Fibroblast of mammary gland (primary cell): ENCODE data around the gene OR6T1.

Experiments used
- DNase-seq: peaks from one replicate; pipeline ENCODE4 v3.0.0-alpha.2; 2010; ENCODE audit warnings: low read depth
- H3K4me3 ChIP-seq: 2 replicates; pipeline ENCODE4 v1.5.1; 2011; ENCODE audit warnings: low read depth, mild to moderate bottlenecking, low read length, moderate library complexity; ENCODE audit not compliant: control insufficient read depth
- TF ChIP-seq, protein P1 (sequence below): conservative IDR thresholded peaks from 2 replicates; pipeline ENCODE4 v1.5.1; 2011; ENCODE audit warnings: low read depth, low read length, inconsistent platforms; ENCODE audit not compliant: control insufficient read depth, insufficient read depth

The OR6T1 gene, protein sequence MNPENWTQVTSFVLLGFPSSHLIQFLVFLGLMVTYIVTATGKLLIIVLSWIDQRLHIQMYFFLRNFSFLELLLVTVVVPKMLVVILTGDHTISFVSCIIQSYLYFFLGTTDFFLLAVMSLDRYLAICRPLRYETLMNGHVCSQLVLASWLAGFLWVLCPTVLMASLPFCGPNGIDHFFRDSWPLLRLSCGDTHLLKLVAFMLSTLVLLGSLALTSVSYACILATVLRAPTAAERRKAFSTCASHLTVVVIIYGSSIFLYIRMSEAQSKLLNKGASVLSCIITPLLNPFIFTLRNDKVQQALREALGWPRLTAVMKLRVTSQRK

DNA sequence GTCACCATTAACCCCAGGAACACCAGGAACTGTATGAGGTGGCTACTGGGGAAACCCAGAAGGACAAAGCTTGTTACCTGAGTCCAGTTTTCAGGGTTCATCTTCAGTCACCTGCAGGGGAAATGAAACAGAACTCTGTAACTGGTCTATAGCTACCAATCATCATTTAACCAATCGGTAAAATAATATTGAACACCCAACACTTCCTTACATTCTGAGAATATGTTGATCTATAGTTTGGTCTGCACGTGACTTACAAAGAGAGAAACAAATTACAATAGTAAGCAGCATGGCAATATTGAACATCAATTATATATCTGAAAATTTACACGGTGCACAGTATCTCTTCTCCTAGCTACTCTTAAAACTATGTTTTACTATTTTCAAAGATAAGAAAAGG lies at the start of gene OR6T1:
Gene OR6T1, minus strand, starts transcription at position 101 of the 400 bp plus-strand sequence. Its CDS starts 0 bp downstream, at position 101.
- H3K4me3 ChIP-seq, result no peak within 1 kb of the TSS
- no peak for DNase-seq
- TF ChIP-seq, protein P1, sequence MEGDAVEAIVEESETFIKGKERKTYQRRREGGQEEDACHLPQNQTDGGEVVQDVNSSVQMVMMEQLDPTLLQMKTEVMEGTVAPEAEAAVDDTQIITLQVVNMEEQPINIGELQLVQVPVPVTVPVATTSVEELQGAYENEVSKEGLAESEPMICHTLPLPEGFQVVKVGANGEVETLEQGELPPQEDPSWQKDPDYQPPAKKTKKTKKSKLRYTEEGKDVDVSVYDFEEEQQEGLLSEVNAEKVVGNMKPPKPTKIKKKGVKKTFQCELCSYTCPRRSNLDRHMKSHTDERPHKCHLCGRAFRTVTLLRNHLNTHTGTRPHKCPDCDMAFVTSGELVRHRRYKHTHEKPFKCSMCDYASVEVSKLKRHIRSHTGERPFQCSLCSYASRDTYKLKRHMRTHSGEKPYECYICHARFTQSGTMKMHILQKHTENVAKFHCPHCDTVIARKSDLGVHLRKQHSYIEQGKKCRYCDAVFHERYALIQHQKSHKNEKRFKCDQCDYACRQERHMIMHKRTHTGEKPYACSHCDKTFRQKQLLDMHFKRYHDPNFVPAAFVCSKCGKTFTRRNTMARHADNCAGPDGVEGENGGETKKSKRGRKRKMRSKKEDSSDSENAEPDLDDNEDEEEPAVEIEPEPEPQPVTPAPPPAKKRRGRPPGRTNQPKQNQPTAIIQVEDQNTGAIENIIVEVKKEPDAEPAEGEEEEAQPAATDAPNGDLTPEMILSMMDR, result no peak

DNA sequence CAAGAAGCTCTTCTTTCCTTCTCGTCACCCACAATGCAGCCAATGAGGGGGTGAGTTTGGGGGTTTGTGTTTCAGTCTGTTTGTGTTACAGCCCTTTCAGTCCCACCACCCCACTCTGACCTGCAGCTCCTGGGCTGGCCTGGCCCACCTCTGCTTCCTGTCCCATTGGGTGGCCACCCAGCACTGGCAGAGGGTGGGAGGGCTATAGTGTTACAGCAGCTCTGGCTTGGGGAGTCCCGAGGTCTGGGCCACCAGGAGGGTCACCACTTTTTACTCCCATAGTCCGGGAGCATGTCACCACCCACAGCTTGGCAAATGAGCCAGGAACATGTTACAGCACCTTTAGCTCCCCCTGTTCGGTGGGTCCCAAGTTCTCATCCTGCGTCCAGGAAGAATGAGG lies 35.7 kb upstream of the OR6T1 start:
- TF ChIP-seq, protein P1, result no peak
- no peak for DNase-seq
- no peak overlapping the region for H3K4me3 ChIP-seq

DNA sequence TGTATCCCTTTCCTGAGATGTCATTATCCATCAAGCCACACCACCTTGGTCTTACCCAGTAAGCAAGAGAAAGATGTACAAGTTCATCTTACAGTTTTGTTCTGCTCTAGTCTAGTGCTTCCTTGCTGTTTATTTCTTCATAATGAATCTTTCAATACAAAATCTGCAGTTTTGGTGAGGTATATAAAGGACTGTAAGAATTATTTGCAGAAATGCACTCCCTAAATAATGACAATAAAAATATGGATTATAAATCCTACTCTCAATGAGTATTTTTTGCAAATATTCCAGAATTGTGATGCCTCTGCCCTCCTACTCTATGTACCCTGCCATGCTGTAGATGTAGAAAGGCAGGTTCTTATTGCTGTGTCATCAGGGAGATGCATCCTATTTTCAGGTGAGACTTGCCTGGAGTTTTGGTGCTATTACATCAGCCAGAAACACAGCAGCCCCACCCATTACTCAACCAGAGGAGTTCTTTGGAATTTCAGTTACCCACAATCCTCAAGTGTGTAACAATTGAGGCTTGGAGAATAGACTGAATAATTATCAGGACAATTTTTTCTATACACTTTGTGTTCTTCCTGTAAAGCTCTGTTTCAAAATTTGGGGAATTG lies 34.2 kb upstream of the OR6T1 start, which contains the start of gene OR10S1:
Gene OR10S1, minus strand, starts transcription at position 51 of the 617 bp plus-strand sequence. CDS start 117 bp downstream, outside the sequence.
- peak; percentile 2 for DNase-seq
- TF ChIP-seq, protein P1, result no peak
- no peak within 1 kb of the TSS for H3K4me3 ChIP-seq

DNA sequence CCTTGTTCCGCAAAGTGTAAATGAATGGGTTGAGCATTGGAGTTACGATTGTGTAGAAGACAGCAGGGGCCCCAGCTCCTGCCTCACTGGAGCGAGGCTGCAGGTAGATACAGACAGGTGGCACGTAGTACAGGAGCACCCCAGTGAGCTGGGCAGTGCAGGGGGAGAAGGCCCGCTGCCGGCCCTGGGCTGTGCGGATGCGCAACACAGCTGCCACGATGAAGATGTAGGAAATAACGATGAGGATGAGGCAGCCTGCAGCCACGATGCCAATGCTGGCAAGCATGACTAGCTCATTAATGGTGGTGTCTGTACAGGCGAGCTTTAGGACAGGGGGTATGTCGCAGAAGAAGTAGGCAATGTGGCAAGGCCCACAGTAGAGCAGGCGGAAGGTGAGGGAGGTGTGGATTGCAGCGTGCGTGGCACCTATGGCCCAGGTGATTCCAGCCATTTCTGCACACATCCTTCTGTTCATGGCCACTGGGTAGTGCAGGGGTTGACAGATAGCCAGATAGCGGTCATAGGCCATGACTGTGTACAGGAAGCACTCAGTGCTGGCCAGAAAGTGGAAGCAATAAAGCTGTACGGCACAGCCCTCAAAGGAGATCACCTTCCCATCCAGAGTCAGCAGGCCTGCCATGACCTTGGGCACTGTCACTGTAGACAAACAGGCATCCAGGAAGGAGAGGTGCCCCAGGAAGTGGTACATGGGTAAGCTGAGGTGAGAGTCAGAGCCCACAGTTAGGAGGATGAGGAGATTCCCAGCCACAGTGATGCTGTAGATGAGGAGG lies 33.3 kb upstream of the OR6T1 start:
- no peak for DNase-seq
- no peak overlapping the region for H3K4me3 ChIP-seq
- TF ChIP-seq, protein P1, result no peak

DNA sequence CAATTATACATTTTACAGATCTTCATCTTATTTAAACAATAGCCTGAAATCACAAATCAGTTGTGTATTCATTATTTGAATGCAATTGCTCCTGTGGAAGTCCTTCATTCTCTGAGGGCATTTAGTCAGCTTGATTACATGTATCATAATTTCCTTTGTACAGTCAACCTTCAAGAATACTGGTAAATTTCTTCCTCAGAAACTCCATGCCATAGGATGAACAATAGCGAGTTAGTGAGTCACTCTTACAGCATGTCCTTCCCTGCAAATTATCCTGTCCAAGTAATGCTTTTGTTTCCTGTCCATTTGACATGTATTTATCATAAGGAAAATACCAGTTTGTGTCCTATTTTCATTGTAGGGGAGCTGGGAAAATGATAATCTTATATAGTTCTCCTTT lies 30.2 kb upstream of the OR6T1 start:
- TF ChIP-seq, protein P1, result no peak
- DNase-seq, result peak; percentile 76
- no peak overlapping the region for H3K4me3 ChIP-seq

DNA sequence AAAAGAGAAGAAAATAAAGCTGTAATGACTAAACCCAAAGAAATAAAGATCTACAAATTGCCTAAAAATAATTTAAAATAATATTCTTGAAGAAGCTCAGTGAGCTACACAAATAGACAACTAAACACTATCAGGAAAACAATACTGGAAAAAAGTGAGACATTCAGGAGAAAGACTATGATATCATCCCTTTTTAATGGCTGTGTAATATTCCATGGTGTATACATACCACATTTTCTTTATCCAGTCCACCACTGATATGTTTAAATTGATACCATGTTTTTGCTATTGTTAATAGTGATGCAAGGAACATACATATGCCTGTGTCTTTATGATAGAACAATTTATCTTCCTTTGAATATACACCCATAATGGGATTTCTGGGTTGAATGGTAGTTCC lies 13.1 kb upstream of the OR6T1 start:
- no peak overlapping the region for H3K4me3 ChIP-seq
- TF ChIP-seq, protein P1, result no peak
- DNase-seq, result no peak
